ENCODE results near the gene PUM1.

- TF ChIP-seq CTCF (conservative IDR thresholded peaks at IDR 0.05): no peak
- no peak for TF ChIP-seq ZFX (IDR thresholded peaks at IDR 0.05)
Measured at GRCh38 chr1:31036749-31037500, 28.6 kb downstream of the PUM1 start.
